Measurements from ENCODE around the gene ASB2. TPM values are rescaled to one million over a fixed set of nuclear protein-coding genes. Genes with fewer than 3 reads are reported as not detected.

The ASB2 gene
- total and polyA plus RNA-seq, 5 donors from 2014 or later: 0.96 to 5.7 (median 4.7) TPM

DNA sequence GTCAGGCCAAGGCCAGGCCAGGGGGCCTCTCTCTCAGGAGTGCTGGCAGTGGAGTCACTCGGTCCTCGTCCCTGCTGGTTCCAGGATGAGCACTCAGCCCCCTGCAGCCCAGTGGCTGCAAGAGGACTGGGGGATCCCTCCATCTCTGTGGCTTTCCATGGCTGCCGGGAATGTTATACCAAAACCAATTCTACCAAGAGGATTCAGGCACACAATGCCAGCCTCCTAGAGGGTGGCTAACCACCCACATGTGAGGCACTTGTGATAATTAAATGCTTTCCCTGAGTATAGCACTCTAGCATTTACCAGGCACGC, 21.9 kb downstream of the ASB2 start:
- Histone ChIP-seq H3K27me3 (ENCODE audit: control insufficient read depth, insufficient read depth, low read length) (no peaks in the 10 kb centered on the region), H3K4me3 (ENCODE audit: low read depth, low read length) (peak overlapping the region; percentile 77), H3K9me3 (ENCODE audit: control insufficient read depth in 2 of 2, low read length in 2 of 2) (no peaks in the 10 kb centered on the region), H3K36me3 (ENCODE audit: control insufficient read depth, insufficient read depth, low read length) (peaks cover 7% of the 10 kb centered on the region), H3K4me1 (ENCODE audit: control insufficient read depth, insufficient read depth, low read length, poor library complexity, severe bottlenecking) (peaks cover 65% of the 10 kb centered on the region), H3K27ac (ENCODE audit: insufficient read depth, low read length, poor library complexity, severe bottlenecking) (no peak overlapping the region)
- Mint-ChIP-seq H3K4me1 (peaks cover 11 to 74% (median 45%) of the 10 kb centered on the region in 4 donors), H3K4me3 (peak overlapping the region; percentile 78 to 92 (median 82)), H3K36me3 (no peaks in the 10 kb centered on the region), H3K9me3 (no peaks in the 10 kb centered on the region), H3K27ac (peak overlapping the region; percentile 94 to 95 (median 95)), H3K27me3 (peaks cover 4% of the 10 kb centered on the region)
- DNase-seq (no peak), ATAC-seq (ENCODE audit: low read depth in 2 of 2) (no peak)

DNA sequence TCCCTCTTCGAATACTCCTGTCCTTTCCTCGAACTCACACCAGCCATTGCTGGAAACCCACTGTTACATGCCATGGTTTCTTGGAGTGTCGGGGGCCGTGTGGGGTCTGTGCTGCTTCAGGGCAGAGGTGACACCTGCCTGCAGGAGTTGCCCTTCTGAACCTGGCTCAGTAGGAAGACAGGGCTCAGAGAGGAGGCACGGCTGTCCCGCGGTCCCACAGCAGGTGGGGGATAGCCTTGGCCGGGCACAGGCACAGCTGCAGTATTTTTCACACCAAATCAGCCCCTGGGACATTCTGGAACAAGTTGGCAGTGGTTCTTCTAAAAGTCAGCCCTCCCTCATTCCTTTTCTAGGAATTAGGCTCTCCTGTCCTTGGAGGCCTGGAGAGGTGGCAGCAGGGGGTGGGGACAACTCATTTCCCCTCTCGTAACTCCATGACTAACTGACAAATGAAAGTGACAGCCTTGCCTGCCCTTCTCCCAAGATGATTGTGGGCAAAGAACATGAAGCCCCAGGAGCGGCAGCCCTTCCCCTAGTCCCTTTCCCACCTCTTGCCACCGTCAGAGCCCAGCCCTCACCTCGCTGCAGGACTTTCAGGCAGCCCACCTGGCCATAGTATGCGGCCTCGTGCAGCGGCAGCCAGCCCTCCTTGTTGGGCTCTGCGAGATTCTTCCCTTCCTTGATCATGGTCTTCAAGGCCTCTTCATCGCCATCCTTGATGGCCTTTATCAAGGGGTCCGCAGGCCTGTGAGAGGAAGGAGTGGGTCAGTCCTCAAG, 22.4 kb downstream of the ASB2 start:
- no peaks in the 10 kb centered on the region for H3K27me3 ChIP-seq (ENCODE audit: control insufficient read depth, insufficient read depth, low read length)
- H3K9me3 Mint-ChIP-seq: no peaks in the 10 kb centered on the region
- DNase-seq (no peak), ATAC-seq (ENCODE audit: low read depth in 2 of 2) (no peak)
- H3K4me3 ChIP-seq (ENCODE audit: low read depth, low read length): peak overlapping the region; percentile 77
- peaks cover 6 to 68% (median 40%) of the 10 kb centered on the region in 4 donors for H3K4me1 Mint-ChIP-seq
- peaks cover 60% of the 10 kb centered on the region for H3K4me1 ChIP-seq (ENCODE audit: control insufficient read depth, insufficient read depth, low read length, poor library complexity, severe bottlenecking)
- H3K4me3 Mint-ChIP-seq: peak overlapping the region; percentile 33 to 83 (median 64)
- H3K27me3 Mint-ChIP-seq: peaks cover 4% of the 10 kb centered on the region
- peaks cover 7% of the 10 kb centered on the region for H3K36me3 ChIP-seq (ENCODE audit: control insufficient read depth, insufficient read depth, low read length)
- no peaks in the 10 kb centered on the region for H3K9me3 ChIP-seq (ENCODE audit: control insufficient read depth in 2 of 2, low read length in 2 of 2)
- H3K36me3 Mint-ChIP-seq: no peaks in the 10 kb centered on the region
- no peak overlapping the region for H3K27ac ChIP-seq (ENCODE audit: insufficient read depth, low read length, poor library complexity, severe bottlenecking)
- peak overlapping the region in 2 of 3 donors; percentile 63 to 92 for H3K27ac Mint-ChIP-seq

- DNase-seq (no peak), ATAC-seq (ENCODE audit: low read depth in 2 of 2) (no peak)
- H3K4me3 Mint-ChIP-seq: peak overlapping the region in 2 of 4 donors; percentile 19 to 38
- H3K27ac Mint-ChIP-seq: no peak overlapping the region
- Histone ChIP-seq H3K27ac (ENCODE audit: insufficient read depth, low read length, poor library complexity, severe bottlenecking) (no peak overlapping the region), H3K9me3 (ENCODE audit: control insufficient read depth in 2 of 2, low read length in 2 of 2) (no peaks in the 10 kb centered on the region), H3K27me3 (ENCODE audit: control insufficient read depth, insufficient read depth, low read length) (no peaks in the 10 kb centered on the region), H3K4me1 (ENCODE audit: control insufficient read depth, insufficient read depth, low read length, poor library complexity, severe bottlenecking) (peaks cover 53% of the 10 kb centered on the region), H3K36me3 (ENCODE audit: control insufficient read depth, insufficient read depth, low read length) (peaks cover 7% of the 10 kb centered on the region), H3K4me3 (ENCODE audit: low read depth, low read length) (peak overlapping the region; percentile 57)
- H3K36me3 Mint-ChIP-seq: no peaks in the 10 kb centered on the region
- no peaks in the 10 kb centered on the region for H3K9me3 Mint-ChIP-seq
- H3K4me1 Mint-ChIP-seq: peaks cover 4 to 62% (median 37%) of the 10 kb centered on the region in 4 donors
- H3K27me3 Mint-ChIP-seq: peaks cover 4% of the 10 kb centered on the region
Observed at GRCh38 chr14:93953263-93953662, 23.1 kb downstream of the ASB2 start.

DNA sequence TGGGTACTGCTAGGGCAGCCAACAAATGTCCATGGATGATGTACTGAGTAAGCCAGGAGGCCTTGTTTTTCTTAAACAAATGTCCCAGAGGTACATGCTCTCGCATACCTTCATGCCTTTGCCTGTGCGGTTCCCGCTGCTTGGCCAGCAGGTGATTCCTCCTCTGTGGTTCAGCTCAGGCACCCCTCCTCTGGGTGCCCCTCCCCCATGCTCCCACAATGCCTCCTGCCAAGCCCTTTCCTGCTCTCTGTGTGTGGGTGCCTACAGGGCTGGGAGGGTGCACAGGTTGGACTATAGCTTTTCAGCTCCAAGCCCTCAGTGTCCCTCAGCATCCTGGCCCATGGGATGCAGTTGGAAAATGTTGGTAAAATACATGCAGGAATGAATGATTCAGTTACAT, 23.5 kb downstream of the ASB2 start:
- Histone ChIP-seq H3K4me3 (ENCODE audit: low read depth, low read length) (no peak overlapping the region), H3K9me3 (ENCODE audit: control insufficient read depth in 2 of 2, low read length in 2 of 2) (no peaks in the 10 kb centered on the region), H3K27ac (ENCODE audit: insufficient read depth, low read length, poor library complexity, severe bottlenecking) (no peak overlapping the region), H3K27me3 (ENCODE audit: control insufficient read depth, insufficient read depth, low read length) (no peaks in the 10 kb centered on the region), H3K4me1 (ENCODE audit: control insufficient read depth, insufficient read depth, low read length, poor library complexity, severe bottlenecking) (peaks cover 49% of the 10 kb centered on the region), H3K36me3 (ENCODE audit: control insufficient read depth, insufficient read depth, low read length) (peaks cover 7% of the 10 kb centered on the region)
- peaks cover 4 to 57% (median 36%) of the 10 kb centered on the region in 4 donors for H3K4me1 Mint-ChIP-seq
- peak overlapping the region in 1 of 3 donors; percentile 71 for H3K27ac Mint-ChIP-seq
- H3K36me3 Mint-ChIP-seq: no peaks in the 10 kb centered on the region
- H3K9me3 Mint-ChIP-seq: no peaks in the 10 kb centered on the region
- H3K4me3 Mint-ChIP-seq: no peak overlapping the region
- H3K27me3 Mint-ChIP-seq: peaks cover 4% of the 10 kb centered on the region
- no peak for DNase-seq
- ATAC-seq (ENCODE audit: low read depth in 2 of 2): no peak

DNA sequence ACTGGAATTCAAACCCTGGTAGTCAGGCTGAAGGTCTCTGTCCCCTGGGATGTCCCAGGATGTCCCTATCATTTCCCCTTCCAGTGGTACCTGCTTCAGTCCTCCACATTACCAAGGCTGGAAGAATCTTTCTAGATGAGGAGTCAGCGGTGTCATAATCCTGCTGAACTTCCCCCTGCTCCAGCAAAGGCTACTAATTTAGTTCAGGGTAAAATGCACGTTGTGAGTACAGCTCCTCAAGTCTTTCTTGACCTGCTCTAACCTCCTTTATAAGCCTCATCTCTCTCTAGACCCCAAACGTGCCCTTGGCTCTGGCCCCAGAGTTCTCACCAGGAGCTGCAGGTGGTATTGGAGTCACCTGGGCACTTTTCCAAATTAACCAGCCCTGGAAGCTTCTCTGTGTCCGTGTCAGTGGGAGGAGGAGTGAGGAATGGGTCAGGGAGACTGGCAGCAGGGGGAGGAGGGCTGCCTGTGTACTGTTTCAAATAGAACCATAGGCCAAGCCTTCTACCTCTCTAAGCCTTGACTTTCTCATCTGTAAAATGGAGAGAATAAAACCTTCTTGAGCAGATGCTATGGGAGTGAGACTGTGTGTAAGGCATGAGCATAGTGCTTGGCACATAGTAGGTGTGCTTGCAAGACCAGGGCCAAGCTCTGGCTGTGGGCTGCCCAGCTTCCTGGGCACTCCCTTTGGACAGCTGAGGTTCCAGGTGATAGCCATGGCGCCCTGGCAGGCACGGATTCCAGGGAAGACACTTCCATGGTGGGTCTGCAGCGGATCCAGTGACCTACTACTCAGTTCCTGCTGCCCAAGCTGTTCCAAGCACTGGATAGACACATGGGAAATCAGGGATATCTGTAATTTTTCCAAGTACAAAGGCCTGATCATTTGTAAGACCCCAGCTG, 24.5 kb downstream of the ASB2 start:
- H3K27me3 Mint-ChIP-seq: peaks cover 4% of the 10 kb centered on the region
- no peak overlapping the region for H3K4me3 Mint-ChIP-seq
- Histone ChIP-seq H3K27ac (ENCODE audit: insufficient read depth, low read length, poor library complexity, severe bottlenecking) (no peak overlapping the region), H3K9me3 (ENCODE audit: control insufficient read depth in 2 of 2, low read length in 2 of 2) (no peaks in the 10 kb centered on the region), H3K27me3 (ENCODE audit: control insufficient read depth, insufficient read depth, low read length) (no peaks in the 10 kb centered on the region), H3K4me3 (ENCODE audit: low read depth, low read length) (no peak overlapping the region), H3K36me3 (ENCODE audit: control insufficient read depth, insufficient read depth, low read length) (peaks cover 7% of the 10 kb centered on the region), H3K4me1 (ENCODE audit: control insufficient read depth, insufficient read depth, low read length, poor library complexity, severe bottlenecking) (peaks cover 39% of the 10 kb centered on the region)
- peaks cover 4 to 48% (median 28%) of the 10 kb centered on the region in 4 donors for H3K4me1 Mint-ChIP-seq
- no peak for ATAC-seq (ENCODE audit: low read depth in 2 of 2)
- peak overlapping the region in 1 of 3 donors; percentile 20 for H3K27ac Mint-ChIP-seq
- no peak for DNase-seq
- no peaks in the 10 kb centered on the region for H3K36me3 Mint-ChIP-seq
- H3K9me3 Mint-ChIP-seq: no peaks in the 10 kb centered on the region

- Mint-ChIP-seq H3K27ac (peak overlapping the region in 1 of 3 donors; percentile 20), H3K4me3 (peak overlapping the region in 1 of 4 donors; percentile 15), H3K27me3 (peaks cover 4% of the 10 kb centered on the region), H3K36me3 (no peaks in the 10 kb centered on the region), H3K9me3 (no peaks in the 10 kb centered on the region), H3K4me1 (peaks cover 4 to 40% (median 24%) of the 10 kb centered on the region in 4 donors)
- DNase-seq (no peak), ATAC-seq (ENCODE audit: low read depth in 2 of 2) (no peak)
- Histone ChIP-seq H3K27me3 (ENCODE audit: control insufficient read depth, insufficient read depth, low read length) (no peaks in the 10 kb centered on the region), H3K36me3 (ENCODE audit: control insufficient read depth, insufficient read depth, low read length) (peaks cover 7% of the 10 kb centered on the region), H3K27ac (ENCODE audit: insufficient read depth, low read length, poor library complexity, severe bottlenecking) (no peak overlapping the region), H3K4me3 (ENCODE audit: low read depth, low read length) (no peak overlapping the region), H3K9me3 (ENCODE audit: control insufficient read depth in 2 of 2, low read length in 2 of 2) (no peaks in the 10 kb centered on the region), H3K4me1 (ENCODE audit: control insufficient read depth, insufficient read depth, low read length, poor library complexity, severe bottlenecking) (peaks cover 31% of the 10 kb centered on the region)
Observed at GRCh38 chr14:93950948-93951634, 25.3 kb downstream of the ASB2 start.

DNA sequence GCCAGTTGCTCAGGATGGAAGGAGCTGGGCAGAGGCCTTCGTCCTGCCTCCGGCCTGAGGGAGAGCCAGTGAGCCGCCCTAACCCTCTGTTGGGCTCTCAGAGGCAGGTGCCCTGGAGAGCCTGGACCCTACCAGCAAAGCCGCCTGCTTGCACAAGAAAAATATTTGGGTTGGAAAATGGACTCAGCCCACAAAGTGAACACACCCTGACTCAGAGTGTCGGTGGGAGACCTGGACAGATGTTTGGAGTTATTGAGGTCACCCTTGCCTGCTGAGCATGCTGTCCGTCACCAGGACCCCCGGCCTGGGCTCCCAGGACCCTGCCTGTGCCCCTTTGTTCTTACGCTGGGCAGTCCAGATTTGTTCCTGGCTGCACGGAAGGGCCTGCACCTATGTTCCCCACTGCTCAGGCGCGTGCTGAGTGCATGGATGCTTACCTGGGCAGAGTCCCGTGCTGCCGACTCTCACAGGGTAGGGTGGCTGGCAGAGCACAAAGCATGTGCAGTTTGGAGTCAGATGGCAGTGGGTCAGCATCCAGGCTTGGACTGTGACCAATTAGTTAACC, 26.8 kb downstream of the ASB2 start:
- Mint-ChIP-seq H3K4me1 (peaks cover 0 to 25% (median 13%) of the 10 kb centered on the region in 4 donors), H3K27ac (no peak overlapping the region), H3K4me3 (no peak overlapping the region), H3K9me3 (no peaks in the 10 kb centered on the region), H3K36me3 (no peaks in the 10 kb centered on the region), H3K27me3 (no peaks in the 10 kb centered on the region)
- peaks cover 7% of the 10 kb centered on the region for H3K36me3 ChIP-seq (ENCODE audit: control insufficient read depth, insufficient read depth, low read length)
- no peak overlapping the region for H3K4me3 ChIP-seq (ENCODE audit: low read depth, low read length)
- peaks cover 16% of the 10 kb centered on the region for H3K4me1 ChIP-seq (ENCODE audit: control insufficient read depth, insufficient read depth, low read length, poor library complexity, severe bottlenecking)
- no peak for DNase-seq
- H3K27me3 ChIP-seq (ENCODE audit: control insufficient read depth, insufficient read depth, low read length): no peaks in the 10 kb centered on the region
- no peaks in the 10 kb centered on the region for H3K9me3 ChIP-seq (ENCODE audit: control insufficient read depth in 2 of 2, low read length in 2 of 2)
- no peak for ATAC-seq (ENCODE audit: low read depth in 2 of 2)
- H3K27ac ChIP-seq (ENCODE audit: insufficient read depth, low read length, poor library complexity, severe bottlenecking): no peak overlapping the region
